G401.6 (cell line): ENCODE measurements around the gene EFNA2.
"Not testable (repeated sequence)": the region's sequence is repeated elsewhere in the genome, so short reads cannot be mapped to it uniquely, and the experiment has no call there.

Source experiments
- FAIRE-seq: peaks from 2 replicates; lab custom pipeline; 2012; peaks lifted over from hg19 to GRCh38; lab: Jason Lieb, UNC

The EFNA2 gene

GRCh38 chr19:1298235-1298634 is 12.6 kb downstream of the EFNA2 start:
- FAIRE-seq: no peak

GRCh38 chr19:1299801-1300200 is 14.1 kb downstream of the EFNA2 start:
- FAIRE-seq: no peak

GRCh38 chr19:1300744-1301490 is 15.2 kb downstream of the EFNA2 start:
- FAIRE-seq: no peak

- no peak for FAIRE-seq
Measured at GRCh38 chr19:1302533-1303239, 17.0 kb downstream of the EFNA2 start.

- no peak for FAIRE-seq
Measured at GRCh38 chr19:1304197-1304924, 18.7 kb downstream of the EFNA2 start.

- not testable (repeated sequence) for FAIRE-seq
Measured at GRCh38 chr19:1305354-1305753, 19.7 kb downstream of the EFNA2 start.

GRCh38 chr19:1307320-1307719 is 21.6 kb downstream of the EFNA2 start:
- no peak for FAIRE-seq

GRCh38 chr19:1307755-1308303 is 22.2 kb downstream of the EFNA2 start:
- FAIRE-seq: no peak

- FAIRE-seq: no peak
Measured at GRCh38 chr19:1308718-1309117, 23.0 kb downstream of the EFNA2 start.

- no peak for FAIRE-seq
Measured at GRCh38 chr19:1309977-1310852, 24.5 kb downstream of the EFNA2 start.

GRCh38 chr19:1310853-1311180 is 25.1 kb downstream of the EFNA2 start:
- FAIRE-seq: no peak

GRCh38 chr19:1311543-1312091 is 25.9 kb downstream of the EFNA2 start:
- FAIRE-seq: no peak

GRCh38 chr19:1312767-1313694 is 27.4 kb downstream of the EFNA2 start:
- FAIRE-seq: no peak

- FAIRE-seq: no peak
Measured at GRCh38 chr19:1313695-1314613, 28.3 kb downstream of the EFNA2 start.

- FAIRE-seq: no peak
Measured at GRCh38 chr19:1315470-1316166, 29.9 kb downstream of the EFNA2 start.

GRCh38 chr19:1316466-1316865 is 30.8 kb downstream of the EFNA2 start:
- FAIRE-seq: no peak

- no peak for FAIRE-seq
Measured at GRCh38 chr19:1317274-1318003, 31.8 kb downstream of the EFNA2 start.
